Measurements from ENCODE around the gene HDAC7.
A peak's percentile ranks its signal among the peaks of the same experiment; 100 is the strongest.

The HDAC7 gene

DNA sequence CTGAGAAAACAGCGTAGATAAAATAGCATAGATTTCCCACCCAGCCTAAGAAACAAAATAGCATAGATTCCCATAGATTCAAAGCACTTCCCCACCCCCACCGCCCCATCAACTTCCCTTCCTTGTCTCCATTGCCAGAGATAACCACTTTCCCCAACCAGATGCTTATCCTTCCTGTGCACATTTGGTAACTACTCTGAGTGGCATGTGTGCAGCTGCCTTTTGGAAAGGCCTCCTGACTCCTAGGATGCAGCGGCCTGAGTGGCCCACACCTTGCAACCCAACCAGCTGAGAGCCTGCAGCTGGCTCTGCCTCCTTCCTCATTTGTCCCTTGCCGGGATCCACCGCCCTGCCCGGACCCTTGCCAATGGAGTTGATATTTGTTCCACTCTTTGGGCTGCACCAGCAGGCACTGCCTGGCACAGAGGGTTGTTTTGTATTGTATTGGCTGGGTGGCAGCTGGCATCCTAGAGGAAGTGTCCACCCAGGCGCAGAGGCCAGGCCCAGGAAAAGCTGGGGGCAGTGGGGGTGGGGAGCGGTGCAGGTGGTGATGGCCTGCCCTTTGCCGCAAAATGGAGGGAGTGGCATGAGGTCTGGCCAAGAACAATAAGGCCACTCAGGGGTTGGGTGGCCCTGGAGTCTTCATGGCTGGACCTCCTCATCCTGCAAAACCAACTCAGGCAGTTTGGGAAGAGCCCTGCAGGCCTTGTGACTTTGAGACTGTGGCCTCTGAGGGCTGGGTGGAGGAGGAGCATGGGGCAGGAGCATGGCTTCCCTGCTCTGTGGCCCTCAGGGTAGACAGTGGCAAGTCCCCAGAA lies 41.8 kb downstream of the HDAC7 start:
- DNase-seq (ENCODE audit: low read depth): peak; percentile 39
- TF ChIP-seq, protein P1, sequence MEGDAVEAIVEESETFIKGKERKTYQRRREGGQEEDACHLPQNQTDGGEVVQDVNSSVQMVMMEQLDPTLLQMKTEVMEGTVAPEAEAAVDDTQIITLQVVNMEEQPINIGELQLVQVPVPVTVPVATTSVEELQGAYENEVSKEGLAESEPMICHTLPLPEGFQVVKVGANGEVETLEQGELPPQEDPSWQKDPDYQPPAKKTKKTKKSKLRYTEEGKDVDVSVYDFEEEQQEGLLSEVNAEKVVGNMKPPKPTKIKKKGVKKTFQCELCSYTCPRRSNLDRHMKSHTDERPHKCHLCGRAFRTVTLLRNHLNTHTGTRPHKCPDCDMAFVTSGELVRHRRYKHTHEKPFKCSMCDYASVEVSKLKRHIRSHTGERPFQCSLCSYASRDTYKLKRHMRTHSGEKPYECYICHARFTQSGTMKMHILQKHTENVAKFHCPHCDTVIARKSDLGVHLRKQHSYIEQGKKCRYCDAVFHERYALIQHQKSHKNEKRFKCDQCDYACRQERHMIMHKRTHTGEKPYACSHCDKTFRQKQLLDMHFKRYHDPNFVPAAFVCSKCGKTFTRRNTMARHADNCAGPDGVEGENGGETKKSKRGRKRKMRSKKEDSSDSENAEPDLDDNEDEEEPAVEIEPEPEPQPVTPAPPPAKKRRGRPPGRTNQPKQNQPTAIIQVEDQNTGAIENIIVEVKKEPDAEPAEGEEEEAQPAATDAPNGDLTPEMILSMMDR (conservative IDR thresholded peaks at IDR 0.05; ENCODE audit: low read length): no peak
- H3K4me3 ChIP-seq (ENCODE audit: low read length): no peak overlapping the region

DNA sequence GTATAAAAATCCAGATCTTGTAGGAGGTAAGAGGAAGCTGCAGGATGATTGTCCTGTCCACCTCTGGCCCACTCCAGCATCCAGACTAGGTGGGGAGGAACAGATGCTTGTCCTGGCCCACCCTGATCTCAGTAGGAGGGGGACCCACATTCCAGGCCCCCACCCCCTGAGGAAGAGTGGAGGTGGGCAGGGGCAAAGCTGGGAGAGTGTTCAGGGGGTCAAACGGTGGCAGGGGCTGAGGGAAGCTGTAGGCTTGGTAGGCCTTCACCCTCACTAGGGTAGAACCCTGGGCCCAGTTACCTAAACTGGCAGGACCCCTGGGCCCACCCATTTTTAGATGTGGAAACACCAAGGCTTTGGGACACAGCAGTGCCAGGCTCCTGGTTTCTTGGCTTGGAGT lies 42.6 kb downstream of the HDAC7 start:
- DNase-seq (ENCODE audit: low read depth): no peak
- TF ChIP-seq, protein P1 (conservative IDR thresholded peaks at IDR 0.05; ENCODE audit: low read length): no peak
- no peak overlapping the region for H3K4me3 ChIP-seq (ENCODE audit: low read length)

DNA sequence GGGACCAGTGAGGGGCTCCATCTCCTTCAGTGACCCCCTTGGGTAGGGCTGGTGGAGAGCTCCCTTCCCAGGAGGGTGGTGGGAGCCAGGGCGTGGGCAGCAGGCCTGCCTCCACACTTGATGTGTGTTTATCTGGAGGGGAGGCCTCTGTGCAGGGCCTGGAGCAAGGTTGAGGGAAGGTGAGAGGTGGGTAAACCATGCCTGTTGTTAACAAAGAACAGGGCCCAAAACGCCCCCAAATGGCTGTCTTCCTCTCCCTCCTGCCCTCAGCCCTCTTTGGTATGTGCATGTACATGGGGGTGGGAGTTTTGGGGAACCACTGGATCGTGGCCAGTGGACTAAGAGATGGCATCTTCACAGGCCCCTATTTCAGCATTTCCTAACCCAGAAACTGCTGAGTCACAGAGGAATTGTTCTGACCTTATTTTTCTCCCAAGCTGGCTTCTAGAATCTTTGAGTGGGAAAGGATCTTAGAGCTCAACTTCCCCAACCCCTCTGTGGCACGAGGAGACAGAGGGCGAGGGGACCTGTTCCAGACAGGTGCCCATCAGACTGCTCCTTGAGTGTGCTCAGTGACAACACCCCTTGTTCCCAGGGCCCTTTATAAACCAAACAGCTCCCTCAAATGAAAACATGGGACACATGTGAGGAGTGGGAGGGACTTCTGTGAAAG lies 43.1 kb downstream of the HDAC7 start:
- TF ChIP-seq, protein P1 (conservative IDR thresholded peaks at IDR 0.05; ENCODE audit: low read length): no peak
- H3K4me3 ChIP-seq (ENCODE audit: low read length): no peak overlapping the region
- peak; percentile 79 for DNase-seq (ENCODE audit: low read depth)

DNA sequence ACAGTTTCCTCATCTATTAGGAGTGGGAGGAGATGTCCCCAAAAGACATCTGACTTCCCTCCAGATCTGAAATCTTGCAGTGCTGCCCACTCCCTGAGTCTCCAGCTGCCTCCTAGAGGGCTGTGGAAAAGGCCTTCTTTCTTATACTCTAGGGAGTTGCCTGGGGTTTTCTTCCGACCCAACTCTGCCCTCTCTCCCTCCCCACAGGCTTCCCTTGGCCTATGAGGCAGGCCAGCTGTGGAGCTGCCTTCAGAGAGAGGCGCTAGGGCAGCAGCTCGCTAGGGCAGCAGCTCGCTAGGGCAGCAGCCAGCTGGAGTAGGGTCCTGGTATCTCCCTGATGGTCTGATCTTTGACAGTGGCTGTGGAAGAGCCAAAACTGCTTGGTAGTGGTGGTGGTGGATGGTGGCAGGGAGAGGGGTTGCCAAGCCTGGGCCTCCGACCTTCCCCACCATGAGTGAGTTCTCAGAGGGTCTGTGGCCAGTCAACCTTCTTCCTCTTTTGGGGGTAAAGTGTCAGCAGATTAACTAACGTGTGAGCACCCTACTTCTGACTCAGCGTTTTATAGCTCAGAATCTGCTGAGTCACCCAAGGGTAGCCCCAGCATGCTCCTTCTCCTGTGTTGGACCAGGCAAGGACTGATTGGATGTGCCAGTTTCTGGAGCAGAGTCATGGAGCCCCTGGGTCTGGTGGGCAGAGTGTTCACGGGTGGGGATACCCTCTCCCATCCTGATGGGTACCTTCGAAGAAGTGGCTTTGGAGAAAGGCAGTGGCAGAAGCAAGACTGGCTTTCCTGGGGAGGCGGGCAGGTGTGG lies 44.4 kb downstream of the HDAC7 start:
- DNase-seq (ENCODE audit: low read depth): peak; percentile 50
- TF ChIP-seq, protein P1 (conservative IDR thresholded peaks at IDR 0.05; ENCODE audit: low read length): no peak
- no peak overlapping the region for H3K4me3 ChIP-seq (ENCODE audit: low read length)

DNA sequence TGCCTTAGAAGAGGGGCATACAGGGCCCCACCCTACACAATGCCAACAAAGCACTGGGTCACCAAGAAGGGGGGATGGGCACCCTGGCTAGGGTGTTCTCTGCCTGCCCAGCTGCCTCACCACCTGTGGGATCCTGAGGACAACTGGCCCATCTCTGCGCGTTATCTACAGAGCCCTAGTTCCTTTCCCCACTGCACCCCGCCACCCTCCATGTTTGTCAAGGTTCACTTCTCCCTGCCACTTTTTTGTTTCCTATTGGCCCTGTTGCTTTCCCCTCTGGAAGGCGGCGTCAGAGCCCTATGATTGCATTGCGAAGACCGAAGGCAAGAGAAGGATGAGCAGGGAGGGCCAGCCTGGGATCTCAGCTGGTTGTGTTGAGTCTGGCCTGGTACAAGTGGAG lies 45.0 kb downstream of the HDAC7 start:
- TF ChIP-seq, protein P1 (conservative IDR thresholded peaks at IDR 0.05; ENCODE audit: low read length): no peak
- no peak for DNase-seq (ENCODE audit: low read depth)
- no peak overlapping the region for H3K4me3 ChIP-seq (ENCODE audit: low read length)

DNA sequence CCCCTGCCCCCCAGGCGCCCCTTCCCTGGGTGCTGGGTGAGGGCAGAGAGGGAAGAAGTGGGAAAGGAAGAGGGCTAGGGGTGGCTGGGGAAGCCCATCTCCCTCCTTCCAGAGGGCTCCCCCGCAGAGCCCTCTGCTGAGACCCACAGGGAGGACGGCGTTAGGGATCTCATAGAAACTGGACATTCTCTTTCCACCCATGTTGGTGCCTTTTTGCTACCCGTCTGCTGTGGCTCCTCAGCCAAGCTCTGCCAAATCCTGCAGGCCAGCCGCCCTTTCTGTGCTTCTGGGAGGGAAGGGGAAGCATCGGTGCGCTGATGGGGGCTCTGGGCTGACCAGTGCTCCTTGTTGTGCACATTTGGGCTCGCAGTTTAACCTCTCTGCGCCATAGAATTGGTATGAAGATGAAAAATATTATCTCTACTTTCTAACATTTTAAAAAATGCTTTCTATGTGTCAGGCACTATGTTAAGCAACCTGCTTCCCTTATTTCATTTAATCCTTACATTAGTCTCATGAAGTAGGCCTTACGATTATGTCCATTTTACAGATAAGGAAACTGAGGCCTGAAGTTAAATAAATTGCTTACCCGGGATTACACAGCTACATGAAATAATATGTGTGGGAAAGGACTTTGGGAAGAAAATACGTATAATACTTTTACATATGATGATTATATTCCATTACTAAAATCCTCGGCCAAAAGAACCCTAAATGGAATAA lies 45.7 kb downstream of the HDAC7 start:
- TF ChIP-seq, protein P1 (conservative IDR thresholded peaks at IDR 0.05; ENCODE audit: low read length): no peak
- DNase-seq (ENCODE audit: low read depth): no peak
- peak overlapping the region; percentile 72 for H3K4me3 ChIP-seq (ENCODE audit: low read length)
